Measurements from ENCODE around the gene ZFY. TPM values are rescaled to one million over a fixed set of nuclear protein-coding genes. Genes with fewer than 3 reads are reported as not detected.
"Not testable (repeated sequence)": the region's sequence is repeated elsewhere in the genome, so short reads cannot be mapped to it uniquely, and the experiment has no call there.

ZFY gene
- total and polyA plus RNA-seq, 4 donors: 4.4 TPM; not detected in 3

DNA sequence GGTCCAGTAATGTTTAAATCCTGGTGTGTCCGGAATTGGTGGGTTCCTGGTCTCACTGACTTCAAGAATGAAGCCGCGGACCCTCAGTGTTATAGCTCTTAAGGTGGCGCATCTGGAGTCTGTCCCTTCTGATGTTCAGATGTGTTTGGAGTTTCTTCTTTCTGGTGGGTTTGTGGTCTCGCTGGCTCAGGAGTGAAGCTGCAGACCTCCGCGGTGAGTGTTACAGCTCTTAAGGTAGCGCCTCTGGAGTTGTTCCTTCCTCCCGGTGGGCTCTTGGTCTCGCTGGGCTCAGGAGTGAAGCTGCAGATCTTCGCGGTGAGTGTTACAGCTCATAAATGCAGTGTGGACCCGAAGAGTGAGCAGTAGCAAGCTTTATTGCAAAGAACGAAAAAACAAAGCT, 62.2 kb downstream of the ZFY start:
- not testable (repeated sequence) for DNase-seq; ATAC-seq (ENCODE audit: low FRiP score)

DNA sequence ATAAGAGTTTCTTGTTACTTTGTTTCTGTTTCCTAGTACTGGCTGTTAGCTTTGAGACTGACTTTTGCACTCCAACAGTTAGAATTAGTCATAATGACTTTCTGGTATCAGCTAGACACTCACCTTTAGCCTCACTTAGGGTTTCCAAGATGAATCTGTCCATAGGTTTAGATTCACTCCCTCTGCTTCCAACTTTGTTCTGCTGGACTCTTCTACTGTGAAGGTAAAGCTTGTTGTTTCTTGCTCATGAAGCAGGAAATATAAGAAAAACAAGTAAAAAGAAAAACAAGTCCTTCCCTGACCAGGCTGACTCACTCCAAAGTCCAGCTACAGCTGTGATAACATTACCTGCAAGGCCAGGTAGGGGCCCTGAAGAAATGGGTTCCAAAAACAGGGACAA, 67.0 kb downstream of the ZFY start:
- intact Hi-C loops (cut with DNase I): no loop called here
- Histone ChIP-seq H3K9me3 (ENCODE audit: control insufficient read depth, low read length) (no peaks in the 10 kb centered on the region), H3K4me3 (ENCODE audit: low read length in 2 of 2) (no peak overlapping the region), H3K36me3 (ENCODE audit: control insufficient read depth in 1 of 2, insufficient read depth in 2 of 2, low read length in 1 of 2) (no peaks in the 10 kb centered on the region), H3K4me1 (ENCODE audit: control insufficient read depth in 1 of 2, insufficient read depth in 2 of 2, low read length in 2 of 2) (no peaks in the 10 kb centered on the region), H3K27me3 (ENCODE audit: control insufficient read depth in 1 of 2, insufficient read depth in 2 of 2, low read length in 1 of 2) (no peaks in the 10 kb centered on the region), H3K27ac (ENCODE audit: low read depth in 1 of 2, low read length in 2 of 2) (peak overlapping the region in 1 of 2 donors; percentile 51)
- ATAC-seq (ENCODE audit: low FRiP score) (no peak), DNase-seq (no peak)

More for the DNA sequence above, 62.2 kb downstream of the ZFY start:
- H3K4me1 ChIP-seq (ENCODE audit: control insufficient read depth in 1 of 2, insufficient read depth in 2 of 2, low read length in 2 of 2); H3K9me3 ChIP-seq (ENCODE audit: control insufficient read depth, low read length); H3K27ac ChIP-seq (ENCODE audit: low read depth in 1 of 2, low read length in 2 of 2); H3K4me3 ChIP-seq (ENCODE audit: low read length in 2 of 2); H3K27me3 ChIP-seq (ENCODE audit: control insufficient read depth in 1 of 2, insufficient read depth in 2 of 2, low read length in 1 of 2); intact Hi-C loops (cut with DNase I); H3K36me3 ChIP-seq (ENCODE audit: control insufficient read depth in 1 of 2, insufficient read depth in 2 of 2, low read length in 1 of 2): not testable (repeated sequence)
- WGBS, 2 donors: 98% methylated on average over 14 of the region's 14 CpGs; no CpG with 5 or more reads in 1 of the 2 donors

DNA sequence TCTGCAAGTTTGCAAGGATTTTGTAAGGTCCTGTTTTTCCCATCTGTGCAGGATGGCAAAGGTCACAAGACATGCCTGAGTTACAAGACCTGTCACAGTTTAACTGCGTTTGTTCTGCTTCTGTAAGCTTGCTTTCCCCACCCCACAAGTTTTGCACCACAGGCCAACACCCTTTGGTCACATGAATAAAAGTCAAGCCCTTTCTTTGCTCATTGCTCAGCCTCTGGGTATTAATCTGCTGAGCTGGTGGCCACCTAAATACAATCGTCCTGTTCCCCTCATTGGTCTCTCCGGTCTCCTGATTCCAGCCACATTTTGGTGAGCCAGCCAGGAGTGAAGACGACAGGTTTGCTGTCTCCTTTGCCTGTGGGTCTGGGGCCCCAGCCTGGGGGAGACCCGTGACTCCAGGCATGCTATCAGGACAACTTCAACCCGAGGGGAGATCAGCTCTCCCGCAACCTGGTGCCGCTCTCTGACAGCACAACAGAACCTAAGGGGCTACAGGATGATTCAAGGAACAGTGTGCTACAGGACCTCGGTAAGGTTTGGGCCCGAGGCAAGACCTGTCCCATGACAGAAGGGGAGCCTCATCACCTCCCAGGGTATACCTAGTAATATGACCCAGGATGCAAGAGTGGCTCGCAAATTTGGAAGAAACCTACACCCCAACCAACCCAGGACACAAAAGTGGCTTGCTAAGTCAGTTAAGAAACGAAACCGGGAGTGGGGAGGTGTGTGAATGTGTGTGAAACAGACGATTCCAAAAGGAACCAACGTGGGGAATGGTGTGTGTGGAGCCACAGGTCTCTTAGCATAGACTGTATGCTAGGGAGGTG, 67.7 kb downstream of the ZFY start:
- H3K36me3 ChIP-seq (ENCODE audit: control insufficient read depth in 1 of 2, insufficient read depth in 2 of 2, low read length in 1 of 2): no peaks in the 10 kb centered on the region
- H3K27me3 ChIP-seq (ENCODE audit: control insufficient read depth in 1 of 2, insufficient read depth in 2 of 2, low read length in 1 of 2): no peaks in the 10 kb centered on the region
- no peaks in the 10 kb centered on the region for H3K9me3 ChIP-seq (ENCODE audit: control insufficient read depth, low read length)
- intact Hi-C loops (cut with DNase I): no loop called here
- WGBS, 2 donors: 5% methylated on average over 15 of the region's 15 CpGs; no CpG with 5 or more reads in 1 of the 2 donors
- ATAC-seq (ENCODE audit: low FRiP score): no peak
- peak overlapping the region in 1 of 2 donors; percentile 16 for H3K4me3 ChIP-seq (ENCODE audit: low read length in 2 of 2)
- H3K4me1 ChIP-seq (ENCODE audit: control insufficient read depth in 1 of 2, insufficient read depth in 2 of 2, low read length in 2 of 2): no peaks in the 10 kb centered on the region
- DNase-seq: no peak
- H3K27ac ChIP-seq (ENCODE audit: low read depth in 1 of 2, low read length in 2 of 2): peak overlapping the region in 1 of 2 donors; percentile 75

DNA sequence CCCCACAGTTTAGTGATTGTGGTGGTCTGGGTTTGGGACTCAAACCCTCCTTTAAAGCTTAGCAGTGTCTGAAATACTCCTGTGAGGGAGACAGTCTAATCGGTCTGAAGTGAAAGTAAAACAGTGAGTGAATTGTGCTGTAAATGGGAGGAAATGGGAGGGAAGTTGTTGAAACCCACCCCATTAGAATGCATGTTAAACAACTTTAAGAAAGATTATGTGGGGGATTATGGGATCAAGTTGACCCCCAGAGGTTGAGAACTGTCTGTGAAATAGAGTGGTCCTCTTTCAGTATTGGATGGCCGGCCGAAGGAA, 68.3 kb downstream of the ZFY start:
- WGBS, 2 donors: 0% methylated on average over 3 of the region's 3 CpGs; no CpG with 5 or more reads in 1 of the 2 donors
- Histone ChIP-seq H3K27me3 (ENCODE audit: control insufficient read depth in 1 of 2, insufficient read depth in 2 of 2, low read length in 1 of 2) (no peaks in the 10 kb centered on the region), H3K36me3 (ENCODE audit: control insufficient read depth in 1 of 2, insufficient read depth in 2 of 2, low read length in 1 of 2) (no peaks in the 10 kb centered on the region), H3K4me1 (ENCODE audit: control insufficient read depth in 1 of 2, insufficient read depth in 2 of 2, low read length in 2 of 2) (no peaks in the 10 kb centered on the region), H3K9me3 (ENCODE audit: control insufficient read depth, low read length) (no peaks in the 10 kb centered on the region), H3K4me3 (ENCODE audit: low read length in 2 of 2) (peak overlapping the region in 1 of 2 donors; percentile 16), H3K27ac (ENCODE audit: low read depth in 1 of 2, low read length in 2 of 2) (peak overlapping the region in 1 of 2 donors; percentile 75)
- no peak for ATAC-seq (ENCODE audit: low FRiP score)
- DNase-seq: no peak
- intact Hi-C loops (cut with DNase I): no loop called here

DNA sequence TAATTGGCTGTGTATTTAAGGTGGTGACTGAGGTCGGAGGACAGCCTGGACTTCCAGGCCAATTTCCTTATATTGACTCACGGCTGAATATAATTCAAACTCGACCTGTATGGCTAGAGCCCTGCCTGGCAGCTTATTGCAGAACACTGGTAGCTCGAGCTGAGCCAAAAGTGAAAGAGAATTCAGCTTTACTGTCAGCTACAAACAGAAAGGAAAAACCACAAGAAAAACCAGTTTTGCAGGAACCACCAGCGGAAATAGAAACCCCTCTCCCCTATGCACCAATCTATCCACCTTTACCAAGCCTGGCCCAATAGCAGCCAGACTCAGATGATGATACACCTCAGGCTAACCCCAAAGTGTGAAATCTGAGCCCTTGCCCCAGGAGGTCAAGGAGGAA, 68.7 kb downstream of the ZFY start:
- intact Hi-C loops (cut with DNase I): no loop called here
- Histone ChIP-seq H3K27me3 (ENCODE audit: control insufficient read depth in 1 of 2, insufficient read depth in 2 of 2, low read length in 1 of 2) (no peaks in the 10 kb centered on the region), H3K27ac (ENCODE audit: low read depth in 1 of 2, low read length in 2 of 2) (peak overlapping the region in 1 of 2 donors; percentile 75), H3K4me1 (ENCODE audit: control insufficient read depth in 1 of 2, insufficient read depth in 2 of 2, low read length in 2 of 2) (no peaks in the 10 kb centered on the region), H3K36me3 (ENCODE audit: control insufficient read depth in 1 of 2, insufficient read depth in 2 of 2, low read length in 1 of 2) (no peaks in the 10 kb centered on the region), H3K9me3 (ENCODE audit: control insufficient read depth, low read length) (no peaks in the 10 kb centered on the region), H3K4me3 (ENCODE audit: low read length in 2 of 2) (peak overlapping the region in 1 of 2 donors; percentile 16)
- ATAC-seq (ENCODE audit: low FRiP score) (no peak), DNase-seq (no peak)
- WGBS, 2 donors: 7% methylated on average over 5 of the region's 5 CpGs; no CpG with 5 or more reads in 1 of the 2 donors

DNA sequence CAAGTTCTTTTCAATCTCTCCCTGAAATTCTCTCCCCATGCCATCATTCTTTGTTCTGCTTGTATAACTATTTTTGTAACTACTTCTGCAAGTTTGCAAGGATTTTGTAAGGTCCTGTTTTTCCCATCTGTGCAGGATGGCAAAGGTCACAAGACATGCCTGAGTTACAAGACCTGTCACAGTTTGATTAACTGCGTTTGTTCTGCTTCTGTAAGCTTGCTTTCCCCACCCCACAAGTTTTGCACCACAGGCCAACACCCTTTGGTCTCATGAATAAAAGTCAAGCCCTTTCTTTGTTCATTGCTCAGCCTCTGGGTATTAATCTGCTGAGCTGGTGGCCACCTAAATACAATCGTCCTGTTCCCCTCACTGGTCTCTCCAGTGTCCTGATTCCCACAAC, 70.8 kb downstream of the ZFY start:
- H3K4me1 ChIP-seq (ENCODE audit: control insufficient read depth in 1 of 2, insufficient read depth in 2 of 2, low read length in 2 of 2); DNase-seq; H3K36me3 ChIP-seq (ENCODE audit: control insufficient read depth in 1 of 2, insufficient read depth in 2 of 2, low read length in 1 of 2); H3K9me3 ChIP-seq (ENCODE audit: control insufficient read depth, low read length); ATAC-seq (ENCODE audit: low FRiP score); H3K4me3 ChIP-seq (ENCODE audit: low read length in 2 of 2); intact Hi-C loops (cut with DNase I); H3K27me3 ChIP-seq (ENCODE audit: control insufficient read depth in 1 of 2, insufficient read depth in 2 of 2, low read length in 1 of 2): not testable (repeated sequence)
- WGBS, 2 donors: 10% methylated on average over 2 of the region's 2 CpGs; no CpG with 5 or more reads in 1 of the 2 donors
- H3K27ac ChIP-seq (ENCODE audit: low read depth in 1 of 2, low read length in 2 of 2): peak overlapping the region in 1 of 2 donors; percentile 57

DNA sequence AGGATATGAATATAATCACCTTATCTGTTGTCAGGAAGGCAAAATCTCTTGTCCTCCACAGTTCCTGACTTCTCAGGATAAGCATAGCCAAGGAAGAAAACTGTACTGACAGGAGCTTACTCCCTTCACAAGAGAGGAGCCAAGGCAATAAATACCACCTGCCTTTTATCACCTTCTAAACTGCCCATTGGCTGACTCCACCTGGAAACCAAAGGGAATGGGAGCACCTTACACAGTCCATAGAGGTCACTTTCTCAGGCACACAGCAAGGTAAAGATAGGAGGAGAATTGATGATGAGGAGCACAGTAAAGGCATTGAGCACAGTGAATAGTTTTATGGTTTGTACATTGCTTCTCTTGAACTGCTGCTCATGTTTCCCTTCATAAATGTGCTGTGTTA, 72.8 kb downstream of the ZFY start:
- DNase-seq (no peak), ATAC-seq (ENCODE audit: low FRiP score) (no peak)
- Histone ChIP-seq H3K9me3 (ENCODE audit: control insufficient read depth, low read length) (no peaks in the 10 kb centered on the region), H3K36me3 (ENCODE audit: control insufficient read depth in 1 of 2, insufficient read depth in 2 of 2, low read length in 1 of 2) (no peaks in the 10 kb centered on the region), H3K27ac (ENCODE audit: low read depth in 1 of 2, low read length in 2 of 2) (no peak overlapping the region), H3K4me1 (ENCODE audit: control insufficient read depth in 1 of 2, insufficient read depth in 2 of 2, low read length in 2 of 2) (no peaks in the 10 kb centered on the region), H3K4me3 (ENCODE audit: low read length in 2 of 2) (no peak overlapping the region), H3K27me3 (ENCODE audit: control insufficient read depth in 1 of 2, insufficient read depth in 2 of 2, low read length in 1 of 2) (no peaks in the 10 kb centered on the region)
- intact Hi-C loops (cut with DNase I): no loop called here

DNA sequence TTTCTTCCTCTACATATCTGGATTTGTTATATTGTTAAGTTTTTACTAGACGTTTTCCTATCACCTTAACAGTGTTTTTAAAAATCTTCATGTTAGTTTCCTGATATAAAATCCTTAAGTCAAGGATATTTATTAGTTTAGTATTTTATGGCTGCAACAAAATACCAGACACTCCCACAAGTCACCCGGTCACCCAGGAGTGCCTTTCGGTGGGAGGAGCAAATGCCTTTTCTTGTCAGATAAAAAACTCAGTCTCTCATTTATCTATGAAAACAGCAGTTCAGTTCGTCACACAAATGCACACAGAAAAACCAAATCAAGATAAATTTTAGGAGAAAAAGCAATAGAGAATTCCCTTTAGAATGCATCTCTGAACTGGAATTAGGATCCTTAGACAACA, 77.0 kb downstream of the ZFY start:
- Histone ChIP-seq H3K4me1 (ENCODE audit: control insufficient read depth in 1 of 2, insufficient read depth in 2 of 2, low read length in 2 of 2) (no peaks in the 10 kb centered on the region), H3K27me3 (ENCODE audit: control insufficient read depth in 1 of 2, insufficient read depth in 2 of 2, low read length in 1 of 2) (no peaks in the 10 kb centered on the region), H3K36me3 (ENCODE audit: control insufficient read depth in 1 of 2, insufficient read depth in 2 of 2, low read length in 1 of 2) (no peaks in the 10 kb centered on the region), H3K4me3 (ENCODE audit: low read length in 2 of 2) (no peak overlapping the region), H3K9me3 (ENCODE audit: control insufficient read depth, low read length) (no peaks in the 10 kb centered on the region), H3K27ac (ENCODE audit: low read depth in 1 of 2, low read length in 2 of 2) (no peak overlapping the region)
- DNase-seq (no peak), ATAC-seq (ENCODE audit: low FRiP score) (no peak)
- WGBS, 2 donors: 78% methylated on average over 4 of the region's 4 CpGs; no CpG with 5 or more reads in 1 of the 2 donors
- intact Hi-C loops (cut with DNase I): no loop called here

DNA sequence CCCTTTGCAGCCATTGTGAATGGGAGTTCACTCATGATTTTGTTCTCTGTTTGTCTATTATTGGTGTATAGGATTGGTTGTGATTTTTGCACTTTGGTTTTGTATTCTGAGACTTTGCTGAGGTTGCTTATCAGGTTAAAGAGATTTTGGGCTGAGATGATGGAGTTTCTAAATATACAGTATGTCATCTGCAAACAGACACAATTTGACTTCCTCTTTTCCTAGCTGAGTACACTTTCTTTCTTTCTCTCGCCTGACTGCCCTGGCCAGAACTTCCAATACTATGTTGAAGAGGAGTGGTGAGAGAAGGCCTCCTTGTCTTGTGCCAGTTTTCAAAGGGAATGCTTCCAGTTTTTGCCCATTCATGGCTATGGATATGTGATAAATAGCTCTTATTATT, 81.4 kb downstream of the ZFY start:
- 0% methylated on average over 1 of the region's 1 CpG; no CpG with 5 or more reads in 1 of the 2 donors for WGBS, 2 donors
- intact Hi-C loops (cut with DNase I): no loop called here
- Histone ChIP-seq H3K27me3 (ENCODE audit: control insufficient read depth in 1 of 2, insufficient read depth in 2 of 2, low read length in 1 of 2) (no peaks in the 10 kb centered on the region), H3K4me1 (ENCODE audit: control insufficient read depth in 1 of 2, insufficient read depth in 2 of 2, low read length in 2 of 2) (no peaks in the 10 kb centered on the region), H3K9me3 (ENCODE audit: control insufficient read depth, low read length) (no peaks in the 10 kb centered on the region), H3K36me3 (ENCODE audit: control insufficient read depth in 1 of 2, insufficient read depth in 2 of 2, low read length in 1 of 2) (no peaks in the 10 kb centered on the region), H3K4me3 (ENCODE audit: low read length in 2 of 2) (no peak overlapping the region), H3K27ac (ENCODE audit: low read depth in 1 of 2, low read length in 2 of 2) (no peak overlapping the region)
- DNase-seq (no peak), ATAC-seq (ENCODE audit: low FRiP score) (no peak)
